ENCODE data around the gene TMEM163.
"Not testable (repeated sequence)": the region's sequence is repeated elsewhere in the genome, so short reads cannot be mapped to it uniquely, and the experiment has no call there.

Gene TMEM163

DNA sequence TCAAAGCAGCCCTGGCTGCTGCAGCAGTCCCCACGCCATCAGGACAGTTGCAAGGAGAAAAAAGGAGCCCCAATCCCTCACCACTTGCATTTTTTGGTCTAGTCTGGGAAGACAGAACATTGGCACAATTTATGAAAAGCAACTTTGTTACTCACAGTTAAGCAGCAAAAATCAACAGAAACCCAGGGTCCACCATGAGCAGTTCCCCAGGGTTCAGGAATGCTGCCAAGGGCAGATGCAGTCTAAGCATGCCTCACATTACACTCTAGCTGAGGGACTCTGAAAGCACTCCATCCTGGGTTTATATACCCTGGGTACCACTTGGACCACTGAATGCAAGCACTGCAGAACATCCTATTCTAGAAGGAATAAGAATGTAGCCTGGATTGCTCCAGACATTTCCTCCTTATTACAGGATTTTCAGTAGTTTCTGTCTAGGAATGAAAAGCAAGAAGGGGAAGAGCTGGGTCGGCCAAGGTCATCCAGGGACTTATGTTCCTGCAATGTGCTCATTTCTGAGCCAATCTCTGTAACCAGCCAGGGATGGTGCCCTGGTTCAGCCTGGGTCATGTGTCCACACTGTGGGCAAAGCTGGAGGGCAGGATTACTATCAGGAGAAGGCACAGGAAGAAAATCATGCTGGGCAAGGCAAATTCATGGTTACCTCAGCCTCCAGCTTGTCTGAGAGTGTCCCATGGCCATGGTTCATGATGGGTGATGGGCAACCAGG, 19.5 kb upstream of the TMEM163 start:
- no peak for DNase-seq (ENCODE audit: low read depth in 1 of 2, low spot score in 1 of 2)
- no peak for TF ChIP-seq JUND (IDR thresholded peaks at IDR 0.05; ENCODE audit: low read depth)
- in situ Hi-C loops (cut with HindIII; ENCODE audit: low pct_unique_long_range_greater_than_20kb, low sequenced_read_pairs) = no loop called here

DNA sequence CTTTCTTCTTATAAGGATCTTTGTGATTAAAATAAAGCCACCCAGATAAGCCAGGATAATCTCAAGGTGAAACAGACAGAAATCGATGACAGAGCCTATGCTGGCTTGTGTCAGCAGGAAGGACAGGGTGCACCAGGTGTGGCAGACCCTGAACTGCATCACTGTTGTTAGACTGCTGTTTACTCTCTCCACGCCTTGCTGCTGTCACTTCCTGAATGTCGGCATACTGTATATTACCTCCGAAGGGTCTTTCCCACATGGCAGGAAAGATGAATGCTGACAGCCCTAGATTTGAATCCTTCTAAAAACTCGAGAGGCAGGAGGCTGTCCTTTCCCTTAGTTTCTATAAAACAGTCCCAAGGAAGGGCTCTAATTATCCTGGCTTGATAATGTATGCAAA, 18.9 kb upstream of the TMEM163 start:
- in situ Hi-C loops (cut with HindIII; ENCODE audit: low pct_unique_long_range_greater_than_20kb, low sequenced_read_pairs) = no loop called here
- TF ChIP-seq JUND (IDR thresholded peaks at IDR 0.05; ENCODE audit: low read depth) = no peak
- no peak for DNase-seq (ENCODE audit: low read depth in 1 of 2, low spot score in 1 of 2)

DNA sequence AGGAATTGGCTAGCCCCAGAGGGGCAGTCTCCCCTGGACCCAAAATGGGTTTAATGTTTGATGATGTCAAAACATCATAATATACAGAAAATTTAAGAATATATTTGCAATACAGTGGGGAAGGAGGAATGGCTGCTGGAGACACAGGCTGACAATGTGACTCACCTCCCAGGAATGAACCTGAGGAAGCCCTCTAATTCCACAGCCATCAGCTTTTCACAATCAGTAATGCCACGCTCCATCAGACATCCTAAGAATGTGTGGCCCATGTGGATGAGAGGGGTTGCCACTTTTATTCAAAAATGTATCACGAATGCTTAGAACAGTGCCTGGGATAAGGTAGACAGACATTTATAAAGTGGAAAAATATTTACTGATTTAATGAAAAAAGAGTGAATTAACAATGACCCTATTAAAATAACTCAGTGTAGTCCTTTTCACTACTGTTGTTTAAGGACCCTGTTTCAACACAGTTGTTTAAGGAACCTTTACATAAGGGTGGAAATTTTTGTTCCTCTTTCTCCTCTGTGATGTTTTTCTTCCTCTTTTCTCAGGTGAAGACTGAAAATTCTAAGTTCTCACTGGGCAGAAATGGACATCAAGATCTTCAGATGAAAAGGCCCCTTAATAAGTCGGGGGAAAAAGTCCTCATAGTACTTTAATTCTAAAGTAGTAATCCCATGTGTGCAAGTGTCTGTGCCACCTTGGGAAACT, 17.5 kb upstream of the TMEM163 start:
- no peak for TF ChIP-seq JUND (IDR thresholded peaks at IDR 0.05; ENCODE audit: low read depth)
- in situ Hi-C loops (cut with HindIII; ENCODE audit: low pct_unique_long_range_greater_than_20kb, low sequenced_read_pairs) = no loop called here
- no peak for DNase-seq (ENCODE audit: low read depth in 1 of 2, low spot score in 1 of 2)

DNA sequence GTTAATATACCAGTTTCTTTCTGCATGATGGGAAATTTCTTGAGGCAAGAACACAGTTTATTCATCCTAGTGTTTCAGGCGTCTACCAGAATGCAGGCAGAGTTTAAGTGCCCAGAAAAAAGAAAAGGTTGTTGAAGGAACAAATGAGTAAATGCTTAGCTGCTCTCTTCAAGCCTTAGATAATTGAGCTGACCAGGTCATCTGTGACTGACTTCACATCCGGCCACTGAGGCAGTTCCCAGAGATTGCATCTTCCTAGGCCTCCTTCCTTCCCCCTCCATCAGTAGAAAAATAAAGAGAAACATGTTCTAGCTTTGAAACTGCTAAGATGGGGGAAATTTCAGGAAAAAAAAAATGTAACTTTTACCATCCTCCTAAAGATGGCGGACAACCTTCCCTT, 9.4 kb upstream of the TMEM163 start:
- no peak for DNase-seq (ENCODE audit: low read depth in 1 of 2, low spot score in 1 of 2)
- in situ Hi-C loops (cut with HindIII; ENCODE audit: low pct_unique_long_range_greater_than_20kb, low sequenced_read_pairs) = no loop called here
- no peak for TF ChIP-seq JUND (IDR thresholded peaks at IDR 0.05; ENCODE audit: low read depth)

GRCh38 chr2:134727385-134727784, 8.6 kb upstream of the TMEM163 start:
- no peak for DNase-seq (ENCODE audit: low read depth in 1 of 2, low spot score in 1 of 2)
- TF ChIP-seq JUND (IDR thresholded peaks at IDR 0.05; ENCODE audit: low read depth) = no peak
- in situ Hi-C loops (cut with HindIII; ENCODE audit: low pct_unique_long_range_greater_than_20kb, low sequenced_read_pairs) = no loop called here

DNA sequence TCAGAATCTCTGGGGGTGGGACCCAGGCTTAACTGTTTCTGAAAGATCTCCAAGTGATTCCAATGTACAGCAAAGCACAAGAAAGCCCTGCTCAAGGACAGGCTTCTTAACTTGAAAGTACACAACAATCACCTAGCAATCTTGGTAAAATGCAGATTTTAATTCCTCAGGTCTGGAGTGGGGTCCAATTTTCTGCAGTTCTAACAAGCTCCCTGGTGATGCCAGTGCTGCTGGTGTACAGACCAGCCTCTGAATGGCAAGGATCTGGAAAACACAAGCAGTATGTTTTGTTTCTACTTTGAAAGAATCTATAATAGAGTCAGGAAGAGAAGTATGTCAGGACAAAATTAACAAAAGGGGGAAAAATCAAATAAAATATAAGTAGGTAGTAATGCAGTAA, 7.8 kb upstream of the TMEM163 start:
- in situ Hi-C loops (cut with HindIII; ENCODE audit: low pct_unique_long_range_greater_than_20kb, low sequenced_read_pairs) = no loop called here
- TF ChIP-seq JUND (IDR thresholded peaks at IDR 0.05; ENCODE audit: low read depth) = no peak
- DNase-seq (ENCODE audit: low read depth in 1 of 2, low spot score in 1 of 2) = no peak

GRCh38 chr2:134725876-134726275, 7.1 kb upstream of the TMEM163 start:
- no peak for DNase-seq (ENCODE audit: low read depth in 1 of 2, low spot score in 1 of 2)
- in situ Hi-C loops (cut with HindIII; ENCODE audit: low pct_unique_long_range_greater_than_20kb, low sequenced_read_pairs) = no loop called here
- TF ChIP-seq JUND (IDR thresholded peaks at IDR 0.05; ENCODE audit: low read depth) = no peak

DNA sequence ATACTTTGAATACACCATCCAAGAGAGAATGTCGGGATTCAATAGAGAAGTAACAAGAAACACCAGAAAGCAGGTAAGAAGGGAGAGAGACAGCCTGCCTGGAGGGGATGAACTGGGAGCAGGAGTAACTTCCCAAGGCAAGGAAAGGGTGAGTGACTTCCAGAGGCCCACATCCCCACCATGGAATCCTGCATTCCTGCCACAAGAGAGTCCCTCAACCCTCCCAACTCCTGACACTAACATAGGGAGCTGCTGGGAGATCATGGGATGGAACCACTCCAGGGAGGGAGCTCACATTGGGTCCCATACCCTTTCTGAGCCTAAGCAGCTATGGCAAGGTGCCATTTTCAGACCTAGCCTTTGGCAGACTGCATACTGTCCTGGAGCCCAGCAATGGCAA, 5.5 kb upstream of the TMEM163 start:
- TF ChIP-seq JUND (IDR thresholded peaks at IDR 0.05; ENCODE audit: low read depth) = no peak
- DNase-seq (ENCODE audit: low read depth in 1 of 2, low spot score in 1 of 2) = no peak
- in situ Hi-C loops (cut with HindIII; ENCODE audit: low pct_unique_long_range_greater_than_20kb, low sequenced_read_pairs) = no loop called here

DNA sequence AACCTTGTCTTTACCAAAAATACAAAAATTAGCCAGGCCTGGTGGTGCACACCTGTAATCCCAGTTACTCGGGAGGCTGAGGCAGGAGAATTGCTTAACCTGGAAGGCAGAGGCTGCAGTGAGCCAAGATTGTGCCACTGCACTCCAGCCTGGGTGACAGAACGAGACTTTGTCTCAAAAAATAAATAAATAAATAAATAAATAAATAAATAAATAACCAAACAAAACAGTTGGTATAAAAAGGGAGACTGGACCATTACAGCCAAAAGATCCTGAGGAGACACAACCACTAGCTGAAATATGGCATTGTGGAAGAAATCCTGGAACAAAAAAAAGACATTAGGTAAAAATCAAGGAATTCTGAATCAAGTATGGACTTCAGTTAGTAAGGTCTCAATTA, 4.9 kb upstream of the TMEM163 start:
- DNase-seq (ENCODE audit: low read depth in 1 of 2, low spot score in 1 of 2); in situ Hi-C loops (cut with HindIII; ENCODE audit: low pct_unique_long_range_greater_than_20kb, low sequenced_read_pairs): not testable (repeated sequence)

- no peak for DNase-seq (ENCODE audit: low read depth in 1 of 2, low spot score in 1 of 2)
- in situ Hi-C loops (cut with HindIII; ENCODE audit: low pct_unique_long_range_greater_than_20kb, low sequenced_read_pairs) = no loop called here
- TF ChIP-seq JUND (IDR thresholded peaks at IDR 0.05; ENCODE audit: low read depth) = no peak
These were observed 3.9 kb upstream of the TMEM163 start for GRCh38 chr2:134722728-134723127.

- no peak for DNase-seq (ENCODE audit: low read depth in 1 of 2, low spot score in 1 of 2)
- in situ Hi-C loops (cut with HindIII; ENCODE audit: low pct_unique_long_range_greater_than_20kb, low sequenced_read_pairs) = no loop called here
- no peak for TF ChIP-seq JUND (IDR thresholded peaks at IDR 0.05; ENCODE audit: low read depth)
These were observed 2.8 kb upstream of the TMEM163 start for GRCh38 chr2:134721596-134721995.

DNA sequence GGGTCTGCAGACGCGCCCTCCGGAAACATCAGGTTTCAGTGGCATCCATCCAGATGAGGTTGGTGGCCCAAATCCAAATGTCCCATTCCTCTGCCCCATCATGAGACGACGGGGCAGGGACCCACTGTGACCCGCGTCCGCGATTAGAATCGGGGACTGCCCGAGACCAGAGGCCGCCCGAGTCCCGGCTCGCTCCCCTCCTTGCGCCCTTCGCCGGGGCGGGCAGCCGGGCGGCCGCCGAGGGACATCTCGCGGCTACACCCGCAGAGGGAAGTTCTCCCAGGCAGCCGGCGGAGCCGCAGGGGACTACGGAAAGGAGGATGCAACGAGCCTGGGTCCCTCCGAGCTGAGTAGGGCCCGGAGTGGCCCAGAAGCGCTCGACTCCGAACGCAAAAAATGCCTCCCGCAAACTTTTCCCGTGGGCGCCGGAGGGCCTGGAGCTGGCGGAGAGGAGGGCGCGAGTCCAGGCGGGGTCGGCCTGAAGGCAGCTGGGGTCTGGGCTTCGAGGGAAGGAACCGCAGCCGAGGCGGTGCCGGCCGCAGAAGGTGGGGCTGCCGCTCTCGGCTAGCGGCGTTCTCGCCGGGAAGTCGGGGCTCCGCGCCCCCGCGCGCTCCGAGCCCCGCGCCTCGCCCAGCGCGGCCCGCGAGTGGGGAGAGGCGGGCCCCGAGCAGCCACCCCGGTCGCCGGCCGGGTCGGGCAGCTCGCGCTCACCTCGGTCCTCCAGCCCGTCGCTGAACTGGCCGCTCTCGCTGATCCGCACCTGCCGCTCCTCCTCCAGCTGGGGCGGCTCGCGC, 580 bp downstream of the TMEM163 start:
- no peak for TF ChIP-seq JUND (IDR thresholded peaks at IDR 0.05; ENCODE audit: low read depth)
- peak in 1 of 2 experiments; percentile 11 for DNase-seq (ENCODE audit: low read depth in 1 of 2, low spot score in 1 of 2)
- in situ Hi-C loops (cut with HindIII; ENCODE audit: low pct_unique_long_range_greater_than_20kb, low sequenced_read_pairs) = no loop called here

Measured in T47D (cell line).